AG08395 (cell line): Measurements from ENCODE around the gene VTI1A.
A peak's percentile ranks its signal among the peaks of the same experiment; 100 is the strongest.

Source experiments
- DNase-seq: peaks from one replicate; pipeline ENCODE4 v3.0.0; 2012; ENCODE audit warnings: mixed read lengths, low spot score

Gene VTI1A

DNA sequence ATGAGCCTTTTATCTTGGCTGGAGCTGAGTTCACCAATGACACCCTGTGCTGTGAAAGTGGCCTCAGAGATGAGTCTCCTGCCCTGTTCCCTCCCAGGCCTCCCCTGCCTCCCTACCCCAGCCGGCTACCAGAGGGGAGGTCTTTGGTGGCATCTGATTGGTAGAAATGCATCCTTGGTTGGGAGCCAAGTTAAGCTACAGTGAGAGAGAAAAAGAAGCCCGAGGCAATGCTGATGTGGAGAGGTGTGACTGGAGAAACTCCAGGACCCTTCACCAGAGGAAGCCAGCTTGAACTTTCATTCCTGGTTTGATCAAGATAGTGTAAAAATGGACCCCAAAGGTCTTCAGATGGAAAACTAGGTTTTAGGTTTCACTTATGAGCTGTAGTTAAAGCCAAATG lies 311.9 kb downstream of the VTI1A start:
- no peak for DNase-seq

DNA sequence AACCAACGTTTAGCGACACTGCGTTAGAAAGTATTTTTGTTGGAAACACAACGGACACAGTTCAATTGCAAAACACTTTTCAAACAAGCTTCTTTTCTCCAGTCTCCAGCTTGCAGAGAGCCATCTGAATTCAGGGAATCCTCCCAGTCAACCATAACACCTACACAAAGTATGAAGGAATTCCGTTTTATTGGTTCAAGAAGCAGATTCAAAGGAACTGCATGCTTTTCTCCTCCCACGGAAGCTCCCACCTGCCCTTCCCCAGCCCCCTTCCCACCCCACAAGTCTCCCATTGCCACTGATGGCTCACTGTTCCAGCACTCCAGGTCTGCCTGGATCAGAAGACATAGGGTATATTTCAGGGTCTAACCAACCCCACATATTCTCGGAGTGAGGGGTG lies 312.5 kb downstream of the VTI1A start:
- no peak for DNase-seq

DNA sequence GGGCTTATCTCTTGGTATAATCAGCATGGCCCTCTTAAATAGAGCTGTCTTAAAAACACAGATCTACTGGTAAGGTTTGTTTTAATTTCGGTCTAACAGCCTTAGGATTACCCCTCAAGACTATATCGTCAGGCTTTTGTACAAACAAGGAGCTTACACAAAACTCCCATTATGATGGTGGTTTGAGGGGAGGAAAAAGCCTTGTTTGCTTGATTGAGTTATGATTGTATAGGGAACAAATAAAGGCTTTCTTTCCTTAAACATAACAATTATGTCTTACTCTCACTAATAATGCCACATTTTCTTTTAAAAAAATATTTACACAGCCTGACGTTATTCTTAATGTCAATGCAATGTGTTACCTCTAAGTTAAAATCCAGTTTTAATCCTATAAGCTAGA lies 314.2 kb downstream of the VTI1A start:
- DNase-seq, result no peak

DNA sequence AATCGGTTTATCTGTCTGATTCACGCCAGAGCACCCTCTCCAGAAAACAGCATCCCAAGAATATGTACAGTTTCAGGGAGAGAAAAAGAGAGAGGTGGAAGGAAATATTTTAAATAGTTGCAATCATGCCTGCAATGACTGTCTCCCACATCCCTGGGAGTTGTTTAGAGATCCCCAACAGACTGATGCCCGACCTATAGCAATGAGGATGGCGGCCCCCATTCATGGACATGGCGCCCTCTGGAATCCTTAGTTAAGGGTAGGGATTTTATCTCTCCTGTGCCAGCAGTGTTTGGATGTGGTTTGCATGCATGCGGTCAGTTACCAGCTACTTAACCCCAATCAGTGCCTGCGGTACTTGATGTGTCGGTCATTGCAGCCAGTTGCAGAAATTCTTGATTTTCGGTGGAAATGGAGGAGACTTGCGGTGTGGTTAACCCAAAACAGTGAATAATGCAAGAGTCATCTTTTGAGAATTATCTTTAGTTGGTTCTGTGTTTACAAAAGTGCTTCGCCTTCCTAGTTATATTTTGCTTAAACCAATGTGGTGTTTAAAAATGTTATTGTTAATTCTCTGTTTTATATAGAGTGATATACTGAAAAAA lies 317.0 kb downstream of the VTI1A start:
- no peak for DNase-seq

DNA sequence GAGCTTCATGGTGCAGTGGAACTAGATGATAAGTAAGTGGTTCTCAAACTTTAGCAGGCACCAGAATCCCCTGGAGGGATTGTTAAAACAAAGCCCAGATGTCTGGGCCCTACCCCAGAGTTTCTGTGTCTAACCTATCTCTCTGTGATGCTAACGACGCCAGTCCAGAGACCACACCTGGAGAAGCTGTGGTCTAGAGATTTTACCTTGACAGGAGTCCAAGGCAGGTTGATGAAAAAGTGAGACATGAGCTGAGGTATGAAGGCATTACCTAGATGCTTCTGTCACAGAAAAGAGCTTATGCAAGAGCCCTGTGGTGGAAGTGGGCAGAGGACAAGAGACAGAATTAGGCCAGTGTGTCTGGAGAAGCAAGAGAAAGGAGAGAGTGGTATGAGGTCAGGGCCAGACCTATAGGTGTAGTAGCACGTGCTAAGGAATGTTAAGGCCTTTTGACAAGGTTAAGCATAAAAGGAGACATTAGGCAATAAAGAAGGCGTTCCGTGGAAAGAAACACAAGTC lies 318.8 kb downstream of the VTI1A start:
- DNase-seq, result no peak

DNA sequence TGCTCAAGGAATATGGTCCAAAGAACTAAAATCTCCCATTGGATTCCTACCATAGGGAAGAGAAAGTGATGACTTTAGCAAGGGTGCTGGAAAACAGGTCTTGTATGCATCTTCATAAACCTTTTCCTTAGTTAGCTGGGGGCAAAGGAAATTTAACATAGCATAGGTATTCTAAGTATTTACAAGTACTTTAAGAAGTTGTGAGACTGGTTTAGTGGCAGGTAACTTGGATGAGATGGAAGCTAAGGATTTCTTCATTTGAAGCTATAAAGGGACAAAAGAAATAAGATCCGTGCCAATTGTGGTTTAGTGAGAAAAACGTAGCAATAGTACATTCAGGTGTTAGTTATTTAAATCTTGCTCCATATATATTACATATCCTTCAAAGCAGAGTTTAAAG lies 319.6 kb downstream of the VTI1A start:
- no peak for DNase-seq

DNA sequence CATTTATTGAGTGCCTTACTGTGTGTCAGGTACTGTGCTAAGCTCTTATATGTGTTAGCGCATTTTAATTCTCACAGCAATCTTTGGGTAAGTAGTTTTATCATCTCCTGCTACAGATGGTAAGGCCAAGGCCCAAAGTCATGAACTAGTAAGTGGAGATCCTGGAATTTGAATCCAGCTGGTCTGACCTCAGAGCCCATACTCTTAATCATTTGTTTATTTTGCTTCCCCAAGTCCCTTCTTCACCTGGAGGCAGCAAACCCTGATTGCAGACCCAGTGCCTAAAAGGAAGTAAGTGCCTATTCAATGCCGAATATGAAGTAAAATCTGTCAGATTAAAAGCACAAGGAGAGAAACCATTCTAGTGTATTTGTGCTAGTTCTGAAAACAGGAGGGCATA lies 320.1 kb downstream of the VTI1A start:
- DNase-seq, result no peak

DNA sequence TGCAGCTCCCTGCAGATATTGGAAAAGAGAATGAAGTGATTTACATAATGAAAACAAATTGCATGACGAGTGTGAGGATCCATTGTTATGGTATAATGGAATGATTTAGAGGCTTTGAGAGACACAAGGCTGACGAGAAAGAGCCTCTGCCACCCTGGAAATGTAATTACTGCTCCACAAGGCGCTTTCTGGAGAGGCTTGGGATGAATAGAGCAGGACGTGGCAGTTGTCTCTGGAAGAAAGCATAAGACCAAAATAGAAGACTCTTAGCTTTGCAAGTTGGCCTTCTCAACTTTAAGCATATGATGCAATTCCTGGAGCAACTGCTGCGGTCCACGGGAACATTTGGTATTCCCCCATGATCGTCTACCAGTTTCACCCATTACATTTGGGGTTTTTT lies 321.1 kb downstream of the VTI1A start:
- no peak for DNase-seq

DNA sequence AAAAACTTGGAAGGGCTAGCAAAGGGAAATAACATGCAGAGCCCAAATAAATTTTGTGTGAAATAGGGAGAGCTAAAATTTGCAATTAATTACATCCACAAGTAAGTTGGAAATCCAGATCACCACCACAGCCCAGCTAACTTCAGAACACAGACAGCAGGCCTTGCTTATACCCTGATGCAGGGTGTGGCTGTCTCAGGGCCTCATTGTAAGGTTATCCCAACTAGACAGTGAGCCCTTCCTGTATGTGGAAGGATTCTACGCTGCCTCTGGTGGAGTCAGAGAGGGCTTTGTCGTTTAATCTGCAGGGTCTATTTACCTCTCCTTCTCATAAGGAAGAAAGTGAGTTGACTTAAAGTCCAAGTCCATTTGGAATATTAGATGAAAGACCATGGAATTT lies 322.1 kb downstream of the VTI1A start:
- no peak for DNase-seq

DNA sequence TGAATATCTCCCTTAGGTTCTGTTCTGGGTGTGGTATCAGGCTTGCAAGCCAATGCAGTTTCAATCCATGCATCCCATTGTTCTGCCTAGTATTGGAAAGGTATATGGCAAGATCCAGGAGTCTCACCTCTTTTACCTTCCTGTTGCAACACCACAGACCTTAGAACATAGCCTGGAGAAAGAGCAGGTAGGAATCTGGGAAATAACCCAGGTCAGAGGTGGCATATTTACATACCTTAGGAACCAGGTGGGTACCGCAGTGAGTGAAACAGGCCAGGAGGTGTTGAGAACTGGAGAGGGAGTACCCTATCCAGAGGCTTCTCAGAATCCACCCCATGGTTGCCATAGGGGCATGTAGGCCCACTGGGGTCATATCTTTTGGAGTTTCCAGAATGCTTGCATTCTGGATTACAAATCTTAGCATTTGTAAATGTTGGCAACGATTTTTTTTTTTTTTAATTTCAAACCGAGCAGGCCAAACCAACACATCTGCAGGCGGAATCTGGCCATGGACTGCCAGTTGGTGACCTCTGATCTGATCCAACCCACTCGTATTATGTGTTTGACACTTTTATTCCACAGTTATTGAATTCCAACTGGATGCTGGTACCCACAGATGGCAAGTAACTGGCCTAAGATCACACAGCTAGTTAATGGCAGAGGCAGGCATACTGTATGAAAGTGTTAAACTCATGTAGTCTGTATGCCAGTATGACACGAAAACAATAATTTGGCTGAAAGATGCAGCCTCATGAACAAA lies 322.8 kb downstream of the VTI1A start:
- DNase-seq, result no peak

DNA sequence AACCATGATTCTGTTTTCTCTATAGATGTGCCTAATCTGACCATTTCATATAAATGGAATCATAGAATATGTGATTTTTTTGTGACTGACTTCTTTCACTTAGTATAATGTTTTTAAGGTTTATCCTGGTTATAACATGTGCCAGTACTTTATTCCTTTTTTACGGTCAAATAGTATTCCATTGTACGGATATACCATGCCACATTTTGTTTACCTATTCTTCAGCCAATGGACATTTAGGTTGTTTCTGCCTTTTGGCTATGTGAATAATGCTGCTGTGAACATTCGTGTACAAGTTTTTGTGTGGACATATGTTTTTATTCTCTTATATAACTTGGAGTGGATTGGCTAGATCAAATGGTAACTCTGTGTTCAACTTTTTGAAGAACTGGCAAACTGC lies 324.7 kb downstream of the VTI1A start:
- DNase-seq, result no peak

DNA sequence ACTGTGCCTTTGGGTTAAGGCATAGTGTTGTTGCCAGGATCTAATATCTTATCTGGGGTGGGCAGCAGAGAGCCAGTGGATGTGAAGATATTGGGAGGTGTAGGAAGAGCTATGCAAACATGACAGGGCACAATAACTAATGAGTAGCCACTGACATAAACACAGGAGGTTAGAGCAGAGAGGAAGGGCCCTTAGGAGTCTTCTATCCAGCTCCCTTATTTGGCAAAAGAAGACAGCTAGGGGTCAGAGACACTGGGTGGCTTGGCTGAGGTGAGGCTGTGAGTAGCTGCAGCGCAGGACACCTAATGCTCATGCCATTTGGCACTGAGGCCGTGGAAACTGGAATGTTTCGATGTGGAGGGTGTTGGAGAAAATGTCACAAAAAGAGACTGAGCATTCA lies 326.8 kb downstream of the VTI1A start:
- no peak for DNase-seq

DNA sequence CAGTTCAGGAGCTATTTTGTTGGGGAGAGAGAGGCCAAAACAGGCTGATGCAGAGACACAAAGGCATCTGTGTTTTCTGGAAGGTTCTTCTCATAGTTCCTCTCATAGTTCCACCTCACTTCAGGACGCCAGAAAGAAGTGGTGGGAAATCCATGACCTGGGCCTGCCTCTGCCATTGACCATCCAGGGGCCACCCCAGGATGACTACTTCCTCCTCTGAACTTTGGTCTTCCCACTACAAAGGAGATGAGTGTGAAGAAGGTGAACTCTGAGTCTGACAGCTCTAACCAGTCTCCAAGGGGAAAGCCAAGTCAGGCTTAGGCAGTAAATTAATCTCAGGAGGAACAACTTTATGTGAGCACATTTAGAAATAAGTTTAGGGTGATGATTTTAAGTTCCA lies 327.2 kb downstream of the VTI1A start:
- no peak for DNase-seq

DNA sequence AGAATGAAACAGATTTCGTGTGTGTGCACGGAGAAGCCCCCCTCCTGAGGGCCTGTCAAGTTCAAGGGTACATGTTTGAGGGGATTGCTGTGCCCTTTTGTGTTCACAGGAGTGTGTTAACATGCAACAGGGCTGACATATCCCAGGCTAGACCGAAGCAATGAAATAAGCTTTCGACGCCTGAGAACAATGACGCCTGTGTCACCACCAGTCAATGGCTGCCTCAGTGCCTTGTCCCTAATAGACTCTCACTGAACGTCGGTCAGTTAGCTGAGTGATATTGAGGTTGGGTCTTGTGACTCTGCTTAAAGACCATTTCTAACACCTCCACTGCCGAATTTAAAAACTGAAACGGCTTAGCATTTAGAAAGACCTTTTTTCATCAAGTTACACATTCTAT lies 327.8 kb downstream of the VTI1A start:
- no peak for DNase-seq

DNA sequence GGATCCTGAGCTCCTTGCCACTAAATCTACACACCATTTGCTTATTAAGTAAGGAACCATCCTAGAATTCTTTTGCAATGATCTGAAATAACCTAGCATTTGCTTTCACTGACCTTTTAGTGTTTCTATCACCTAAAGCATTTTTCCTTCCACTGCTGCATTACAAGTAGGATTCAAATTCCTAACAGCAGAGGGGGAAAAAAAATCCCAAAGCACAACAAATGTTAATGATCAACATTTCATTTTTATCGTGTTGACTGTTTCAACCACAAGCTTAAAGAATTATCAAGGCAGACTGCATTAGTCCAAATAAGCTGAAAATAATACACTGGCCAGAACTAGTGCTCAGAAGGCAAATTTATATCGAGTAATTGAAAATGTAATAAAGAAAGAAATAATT lies 328.4 kb downstream of the VTI1A start:
- peak; percentile 31 for DNase-seq

DNA sequence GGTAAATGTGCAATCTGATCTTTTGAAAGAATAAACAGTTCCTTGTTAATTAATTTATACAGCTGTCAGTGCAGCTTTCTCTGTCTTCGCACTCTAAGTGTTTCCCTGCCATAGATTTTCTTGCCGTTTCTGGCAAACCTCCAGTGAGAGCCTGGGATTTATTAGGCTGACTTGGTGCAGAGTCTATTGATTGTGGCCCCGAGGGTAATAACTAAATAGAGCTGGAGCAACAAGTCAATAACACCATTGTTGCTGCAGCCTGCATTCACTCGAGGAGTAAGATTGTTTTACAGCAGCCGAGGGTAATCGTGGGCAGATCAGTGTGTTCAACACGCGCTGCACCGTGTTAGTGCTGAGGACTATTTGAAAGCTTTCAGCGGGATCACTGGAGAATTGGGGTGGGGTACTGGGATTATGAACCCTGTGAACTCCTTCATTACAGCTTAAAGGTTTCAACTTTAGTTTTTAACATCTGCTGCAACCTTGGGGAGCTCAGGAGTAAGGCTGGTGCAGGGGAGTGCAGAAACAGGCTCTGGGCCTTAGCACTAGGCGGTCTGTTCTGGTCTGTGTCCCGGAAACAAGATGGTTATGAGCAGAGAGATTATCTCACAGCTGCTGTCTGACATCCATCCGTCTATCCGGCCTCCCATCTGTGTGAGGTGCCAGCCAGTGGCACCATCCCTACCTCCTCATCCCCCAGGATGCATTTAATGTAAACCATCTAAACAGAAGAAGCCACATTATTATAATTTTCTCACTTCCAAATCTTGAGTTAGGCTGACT lies 329.1 kb downstream of the VTI1A start:
- no peak for DNase-seq

DNA sequence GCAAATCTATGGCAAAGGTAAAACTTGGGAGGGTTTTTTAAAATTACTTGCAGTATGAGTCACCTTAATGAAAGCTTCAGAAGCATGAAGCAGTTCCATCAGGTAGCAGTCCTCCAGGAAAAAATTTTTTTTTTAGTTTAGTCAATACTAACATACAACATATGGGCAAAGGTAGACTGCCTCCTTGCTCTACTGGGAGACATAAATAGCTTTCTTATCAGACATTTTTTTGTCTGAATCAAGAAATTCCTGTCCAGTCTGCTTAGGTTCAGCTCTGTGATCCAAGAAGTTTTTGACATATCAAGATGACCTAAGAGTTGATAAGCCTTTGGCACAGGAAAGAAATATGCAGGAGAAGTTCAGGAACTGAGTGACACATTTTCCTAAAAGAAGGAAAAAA lies 331.6 kb downstream of the VTI1A start:
- no peak for DNase-seq

DNA sequence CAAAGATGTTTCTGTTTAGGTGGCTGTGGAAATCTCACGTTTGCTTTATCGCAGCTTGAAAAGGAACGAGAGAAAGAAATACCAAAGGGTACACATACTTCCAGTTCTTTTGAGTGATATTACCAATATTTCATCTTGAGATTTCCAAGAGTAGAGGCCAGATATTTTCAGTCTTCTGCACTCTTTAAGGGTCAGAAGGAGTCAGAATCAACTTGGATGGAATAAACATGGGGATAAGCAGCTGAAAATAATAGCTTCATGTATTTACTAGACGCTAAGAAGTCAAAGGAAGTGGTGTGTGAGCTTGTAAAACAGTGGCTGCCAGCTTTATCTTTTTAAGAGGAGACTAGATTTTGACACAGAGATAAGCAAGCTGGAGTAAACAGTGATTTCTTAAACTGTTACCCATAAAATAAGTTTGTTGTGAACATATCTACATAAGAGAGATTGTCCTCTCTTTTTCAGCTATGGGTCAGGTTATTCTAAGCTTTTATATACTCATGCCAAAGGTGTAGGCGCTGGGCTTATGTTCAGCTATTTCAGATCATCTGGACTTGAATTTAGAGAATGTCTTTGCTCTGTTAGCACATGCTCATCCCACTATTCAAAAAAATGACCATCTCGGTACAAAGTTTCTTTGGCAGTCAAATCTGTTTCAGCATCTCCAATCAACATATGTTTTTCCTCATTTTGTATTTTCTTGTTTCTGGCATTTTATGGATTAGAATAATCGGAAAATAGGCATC lies 332.2 kb downstream of the VTI1A start:
- no peak for DNase-seq

DNA sequence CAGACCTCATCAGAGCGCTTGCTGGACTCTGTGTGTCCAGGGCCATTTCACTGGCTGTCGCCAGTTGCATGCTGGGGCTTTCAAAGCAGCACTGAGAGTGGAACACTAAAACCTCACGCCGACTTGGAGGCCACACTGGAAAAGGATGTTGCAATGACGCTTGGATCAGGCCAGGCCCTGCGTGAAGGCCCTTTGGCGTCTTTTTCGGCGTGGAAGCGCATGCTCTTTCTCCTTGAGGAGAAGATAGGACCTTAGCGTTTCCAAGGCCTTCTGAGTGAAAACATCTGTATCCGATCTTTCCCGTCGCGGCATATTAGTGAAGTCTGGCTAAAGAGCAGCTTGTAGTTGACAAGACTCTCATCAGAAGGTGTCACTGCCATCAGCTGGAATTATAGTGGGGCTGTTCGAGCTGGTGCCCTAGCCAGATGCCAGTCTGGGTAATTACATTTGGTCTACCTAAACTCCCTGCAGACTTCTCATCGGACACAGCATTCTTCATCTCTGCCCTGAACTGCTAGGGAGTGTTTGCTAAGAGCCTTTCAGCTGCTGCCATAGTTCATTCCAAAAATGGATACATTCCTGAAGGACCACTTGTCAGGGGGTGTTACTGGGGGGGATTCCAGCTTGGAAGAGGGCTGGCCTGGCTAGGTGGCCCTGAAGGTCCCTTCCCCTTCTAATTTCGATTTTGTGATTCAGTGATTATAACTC lies 335.3 kb downstream of the VTI1A start:
- DNase-seq, result no peak

DNA sequence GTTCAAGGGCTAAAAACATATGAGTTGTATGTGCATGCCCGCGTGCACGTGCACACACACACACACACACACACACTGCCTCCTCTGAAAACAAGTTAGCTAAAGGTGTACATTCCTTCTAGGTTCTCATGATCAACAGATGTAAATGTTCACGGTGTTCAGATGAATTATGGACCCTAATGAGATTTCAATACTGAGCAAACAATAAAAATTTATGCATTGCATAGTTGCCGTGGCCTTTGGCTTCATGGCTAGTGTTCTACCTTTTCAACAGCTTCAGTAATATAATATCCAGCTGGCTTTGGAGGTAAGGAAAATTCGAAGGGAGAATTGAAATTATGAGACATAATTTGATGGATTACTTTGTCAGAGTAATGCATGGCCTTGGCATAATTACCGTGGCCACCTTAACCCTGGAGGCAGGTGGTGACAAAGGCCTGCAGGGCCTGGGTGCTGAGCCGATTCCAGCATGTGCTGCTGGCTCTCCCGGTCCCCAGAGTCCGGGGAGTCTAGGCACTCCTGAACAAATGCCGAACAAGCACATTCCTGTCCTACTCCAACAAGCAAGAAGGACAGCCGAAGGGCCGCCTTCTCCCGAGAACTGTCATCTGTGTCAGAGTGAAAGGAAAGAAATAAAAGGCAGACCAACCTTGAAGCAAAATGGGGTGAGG lies 336.5 kb downstream of the VTI1A start:
- DNase-seq, result no peak

DNA sequence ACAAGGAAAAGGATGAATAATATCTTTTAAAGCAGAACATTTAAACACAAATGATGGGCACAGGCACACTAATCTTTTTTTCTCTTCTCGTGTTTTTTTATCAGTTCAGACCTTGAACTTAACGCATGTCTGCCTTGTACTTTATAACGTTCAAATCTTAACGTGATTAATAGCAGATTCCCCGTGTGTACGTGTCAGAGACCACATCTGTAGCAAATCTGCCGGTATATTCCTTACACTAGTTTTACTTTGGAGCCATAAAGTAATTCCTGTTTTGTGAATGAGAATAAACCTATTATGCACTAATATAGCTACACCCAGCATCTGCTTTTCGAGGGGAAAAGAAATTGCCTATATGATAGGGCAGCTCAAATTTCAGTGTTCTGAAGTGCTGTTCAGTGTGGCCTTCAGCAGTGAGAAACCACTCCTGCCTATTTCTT lies 337.0 kb downstream of the VTI1A start:
- no peak for DNase-seq
